HEK293T (cell line): ENCODE data around the gene C9orf152.

ENCODE experiments used
- CTCF ChIA-PET: fragments of 350-600 bp; formaldehyde crosslinking; extraction: SDS; loops from one replicate; lab custom pipeline; 2021; ENCODE audit warnings: antibody characterized with exemption, inconsistent platforms; lab: Yijun Ruan, JAX
- POLR2A ChIA-PET: fragments of 350-600 bp; formaldehyde crosslinking; extraction: SDS; loops from one replicate; lab custom pipeline; 2020; ENCODE audit warnings: antibody characterized with exemption, inconsistent platforms; lab: Yijun Ruan, JAX
- DNase-seq: peaks from one replicate; pipeline ENCODE4 v3.0.0; 2012; ENCODE audit warnings: mixed read lengths; ENCODE audit errors: extremely low spot score
- ARNT ChIP-seq: fragments of 450-650 bp; IDR thresholded peaks from 2 replicates; pipeline ENCODE4 v1.6.1; 2017; ENCODE audit warnings: mild to moderate bottlenecking
- BHLHE40 ChIP-seq: fragments of 450-650 bp; IDR thresholded peaks from 2 replicates; pipeline ENCODE4 v1.6.1; 2016; ENCODE audit warnings: mild to moderate bottlenecking, moderate library complexity, borderline replicate concordance
- CTBP1 ChIP-seq: fragments of 450-650 bp; IDR thresholded peaks from 2 replicates; pipeline ENCODE4 v1.6.1; 2016; ENCODE audit warnings: borderline replicate concordance
- ELF4 ChIP-seq: fragments of 450-650 bp; IDR thresholded peaks from 2 replicates; pipeline ENCODE4 v1.6.1; 2017; ENCODE audit warnings: antibody characterized with exemption
- FOXA1 ChIP-seq: fragments of 450-650 bp; IDR thresholded peaks from 2 replicates; pipeline ENCODE4 v1.6.1; 2016; ENCODE audit warnings: mild to moderate bottlenecking
- FOXK2 ChIP-seq: fragments of 450-650 bp; IDR thresholded peaks from 2 replicates; pipeline ENCODE4 v1.6.1; 2016; ENCODE audit warnings: mild to moderate bottlenecking
- FOXM1 ChIP-seq: fragments of 450-650 bp; IDR thresholded peaks from 2 replicates; pipeline ENCODE4 v1.6.1; 2017; ENCODE audit warnings: mild to moderate bottlenecking, borderline replicate concordance
- HDGF ChIP-seq: fragments of 450-650 bp; IDR thresholded peaks from 2 replicates; pipeline ENCODE4 v1.6.1; 2017; ENCODE audit warnings: antibody characterized with exemption, borderline replicate concordance
- L3MBTL2 ChIP-seq: fragments of 450-650 bp; conservative IDR thresholded peaks from 2 replicates; pipeline ENCODE4 v1.6.1; 2016; ENCODE audit warnings: mild to moderate bottlenecking
- LEF1 ChIP-seq: fragments of 450-650 bp; IDR thresholded peaks from 2 replicates; pipeline ENCODE4 v1.6.1; 2017; ENCODE audit warnings: mild to moderate bottlenecking, borderline replicate concordance
- NFRKB ChIP-seq: fragments of 450-650 bp; IDR thresholded peaks from 2 replicates; pipeline ENCODE4 v1.6.1; 2016; ENCODE audit warnings: mild to moderate bottlenecking, moderate library complexity
- PKNOX1 ChIP-seq: fragments of 450-650 bp; IDR thresholded peaks from 2 replicates; pipeline ENCODE4 v1.6.1; 2016
- SP1 ChIP-seq: fragments of 450-650 bp; IDR thresholded peaks from 2 replicates; pipeline ENCODE4 v1.6.1; 2017
- SUZ12 ChIP-seq: fragments of 450-650 bp; IDR thresholded peaks from 2 replicates; pipeline ENCODE4 v1.6.1; 2016; ENCODE audit warnings: mild to moderate bottlenecking
- TARDBP ChIP-seq: fragments of 450-650 bp; IDR thresholded peaks from 2 replicates; pipeline ENCODE4 v1.6.1; 2016
- ZNF384 ChIP-seq: fragments of 450-650 bp; IDR thresholded peaks from 2 replicates; pipeline ENCODE4 v1.6.1; 2016

C9orf152 gene

GRCh38 chr9:110208031-110208430 is at the start of gene C9orf152:
Gene C9orf152 (minus strand): TSS chr9:110208159. CDS start chr9:110207579, 580 bp downstream.
- no peak for TF ChIP-seq CTBP1
- TF ChIP-seq SUZ12, result no peak
- TF ChIP-seq HDGF, result no peak
- POLR2A ChIA-PET, result no interaction called here
- CTCF ChIA-PET, result interaction anchor here (1.4 kb wide), 1 partner anchor 10 kb away, joined by 3 read pairs; no protein-coding TSS in a partner anchor
- DNase-seq, result no peak

- TF ChIP-seq CTBP1, result no peak
- TF ChIP-seq TARDBP, result no peak
- no peak for TF ChIP-seq FOXK2
- no peak for TF ChIP-seq SP1
- no peak for TF ChIP-seq LEF1
- no peak for TF ChIP-seq ARNT
- no peak for TF ChIP-seq FOXM1
- TF ChIP-seq BHLHE40, result no peak
- no peak for TF ChIP-seq FOXA1
- TF ChIP-seq SUZ12, result no peak
- no peak for TF ChIP-seq L3MBTL2
- no peak for TF ChIP-seq ELF4
- TF ChIP-seq PKNOX1, result no peak
- no peak for TF ChIP-seq NFRKB
- no peak for TF ChIP-seq HDGF
- ChIA-PET CTCF (interaction anchor here (0.6 kb wide), 1 partner anchor 171 kb away, joined by 3 read pairs; no protein-coding TSS in a partner anchor), POLR2A (interaction anchor here (0.6 to 1.4 kb wide), 21 partner anchors 10 to 362 kb away, joined by 3 to 11 read pairs (median 4); no protein-coding TSS in a partner anchor)
- no peak for DNase-seq
These were observed 49.3 kb upstream of the C9orf152 start for GRCh38 chr9:110257097-110257841.

GRCh38 chr9:110256380-110257096 is 48.6 kb upstream of the C9orf152 start, which contains the start of gene TXN:
Gene TXN (minus strand): TSS chr9:110256507. CDS start chr9:110256435, 72 bp downstream.
- POLR2A ChIA-PET, result interaction anchor here (0.6 to 1.4 kb wide), 21 partner anchors 9 to 363 kb away, joined by 3 to 11 read pairs (median 4); no protein-coding TSS in a partner anchor
- peak; percentile 89 for DNase-seq
- TF ChIP-seq FOXK2, result no peak
- TF ChIP-seq ARNT, result peak; percentile 56; the same call in 1 of the 2 replicates
- TF ChIP-seq FOXM1, result no peak
- TF ChIP-seq FOXA1, result no peak
- peak; percentile 59 for TF ChIP-seq ELF4
- TF ChIP-seq HDGF, result no peak
- no peak for TF ChIP-seq ZNF384
- TF ChIP-seq SP1, result no peak
- no peak for TF ChIP-seq PKNOX1
- TF ChIP-seq L3MBTL2, result peak; percentile 74
- TF ChIP-seq CTBP1, result 0 out of 2 replicates have a peak, but pooled peaks have one; percentile 13
- no peak for TF ChIP-seq BHLHE40
- TF ChIP-seq LEF1, result no peak; the same call in 1 of the 2 replicates
- no peak for TF ChIP-seq NFRKB
- no peak for TF ChIP-seq TARDBP
- CTCF ChIA-PET, result interaction anchor here (0.6 to 0.8 kb wide), 2 partner anchors 94 to 172 kb away, joined by 3 to 4 read pairs; no protein-coding TSS in a partner anchor

GRCh38 chr9:110255463-110256379 is 47.8 kb upstream of the C9orf152 start:
- peak; percentile 44 for DNase-seq
- TF ChIP-seq FOXM1 (no peak), ZNF384 (no peak), FOXK2 (no peak), FOXA1 (no peak), L3MBTL2 (peak; percentile 33; the same call in 1 of the 2 replicates), TARDBP (no peak), PKNOX1 (no peak), BHLHE40 (no peak)
- CTCF ChIA-PET, result interaction anchor here (0.8 kb wide), 1 partner anchor 95 kb away, joined by 4 read pairs; no protein-coding TSS in a partner anchor
- POLR2A ChIA-PET, result interaction anchor here (0.8 to 1.4 kb wide), 10 partner anchors 13 to 318 kb away, joined by 3 to 11 read pairs (median 4); no protein-coding TSS in a partner anchor

- TF ChIP-seq L3MBTL2 (no peak), BHLHE40 (no peak), ARNT (no peak), ELF4 (no peak)
- ChIA-PET POLR2A (no interaction called here), CTCF (no interaction called here)
- peak; percentile 15 for DNase-seq
These were observed 47.1 kb upstream of the C9orf152 start for GRCh38 chr9:110255034-110255462.
